DOHH2 (cell line): ENCODE measurements around the gene DGKB.

Experiments
- H3F3A ChIP-seq: fragments of 200-600 bp; sonication (generic), shearing (Covaris generic); 2 replicates; pipeline ENCODE4 v1.6.0; 2016; ENCODE audit warnings: antibody characterized with exemption, mild to moderate bottlenecking; ENCODE audit not compliant: control insufficient read depth, insufficient read depth
- H3K27ac ChIP-seq: fragments of 200-600 bp; sonication (generic); 2 replicates; pipeline ENCODE4 v1.5.1; 2014; ENCODE audit warnings: low read depth, mild to moderate bottlenecking, low read length, moderate library complexity
- H3K27me3 ChIP-seq: fragments of 200-600 bp; sonication (generic); 2 replicates; pipeline ENCODE4 v1.6.1; 2014; ENCODE audit warnings: mild to moderate bottlenecking, low read length, mixed read lengths; ENCODE audit not compliant: control insufficient read depth
- H3K36me3 ChIP-seq: fragments of 200-600 bp; sonication (generic); 2 replicates; pipeline ENCODE4 v1.6.1; 2014; ENCODE audit warnings: mild to moderate bottlenecking, low read length, moderate library complexity, mixed read lengths; ENCODE audit not compliant: control insufficient read depth
- H3K4me1 ChIP-seq: fragments of 200-600 bp; sonication (generic); 2 replicates; pipeline ENCODE4 v1.6.1; 2014; ENCODE audit warnings: mild to moderate bottlenecking, low read length, mixed read lengths; ENCODE audit not compliant: control insufficient read depth
- H3K4me2 ChIP-seq: fragments of 200-600 bp; sonication (generic); 2 replicates; pipeline ENCODE4 v1.6.0; 2014; ENCODE audit warnings: mild to moderate bottlenecking, low read length, moderate library complexity
- H3K4me3 ChIP-seq: fragments of 200-600 bp; sonication (generic); 2 replicates; pipeline ENCODE4 v1.5.1; 2014; ENCODE audit warnings: mild to moderate bottlenecking, low read length, mixed read lengths
- H3K79me2 ChIP-seq: fragments of 200-600 bp; sonication (generic); 2 replicates; pipeline ENCODE4 v1.6.1; 2014; ENCODE audit warnings: mild to moderate bottlenecking, low read length, mixed read lengths; ENCODE audit not compliant: control insufficient read depth
- H3K9me2 ChIP-seq: fragments of 200-600 bp; sonication (generic); replicated peaks from 2 replicates; pipeline ENCODE4 v1.6.1; 2014; ENCODE audit warnings: mild to moderate bottlenecking, low read length, mixed read lengths; ENCODE audit not compliant: control insufficient read depth
- H3K9me3 ChIP-seq: fragments of 200-600 bp; sonication (generic); 2 replicates; pipeline ENCODE4 v1.6.1; 2014; ENCODE audit warnings: antibody characterized with exemption, low read length, mixed read lengths; ENCODE audit not compliant: control insufficient read depth, insufficient read depth
- H4K20me1 ChIP-seq: fragments of 200-600 bp; sonication (generic); 2 replicates; pipeline ENCODE4 v1.6.0; 2014; ENCODE audit warnings: low read depth, mild to moderate bottlenecking, antibody characterized with exemption, low read length, moderate library complexity; ENCODE audit not compliant: control insufficient read depth, insufficient read depth
- CTCF ChIP-seq: fragments of 200-600 bp; sonication (generic); IDR thresholded peaks from one replicate; pipeline ENCODE4 v1.5.1; 2014; ENCODE audit warnings: antibody characterized with exemption, mild to moderate bottlenecking, low read depth, low read length; ENCODE audit not compliant: poor library complexity, severe bottlenecking
- EZH2phosphoT487 ChIP-seq: fragments of 200-600 bp; sonication (generic); IDR thresholded peaks from 2 replicates; pipeline ENCODE4 v1.6.1; 2017; ENCODE audit warnings: borderline replicate concordance, mild to moderate bottlenecking, antibody characterized with exemption, low read length, moderate library complexity, mixed read lengths

The DGKB gene

GRCh38 chr7:14871880-14872279 is 30.7 kb downstream of the DGKB start:
- H3K4me3 ChIP-seq: no peak overlapping the region
- H3K27me3 ChIP-seq: no peaks in the 10 kb centered on the region
- H3K4me2 ChIP-seq: no peak overlapping the region
- no peaks in the 10 kb centered on the region for H3K36me3 ChIP-seq
- no peaks in the 10 kb centered on the region for H3F3A ChIP-seq
- TF ChIP-seq CTCF: no peak
- no peak for TF ChIP-seq EZH2phosphoT487
- no peaks in the 10 kb centered on the region for H3K79me2 ChIP-seq
- H3K27ac ChIP-seq: no peak overlapping the region
- no peaks in the 10 kb centered on the region for H3K9me2 ChIP-seq
- no peaks in the 10 kb centered on the region for H3K4me1 ChIP-seq
- H3K9me3 ChIP-seq: no peaks in the 10 kb centered on the region
- no peaks in the 10 kb centered on the region for H4K20me1 ChIP-seq

GRCh38 chr7:14870394-14870793 is 32.2 kb downstream of the DGKB start:
- no peak for TF ChIP-seq CTCF
- TF ChIP-seq EZH2phosphoT487: no peak
- Histone ChIP-seq H3K27ac (no peak overlapping the region), H3K36me3 (no peaks in the 10 kb centered on the region), H3K4me2 (no peak overlapping the region), H3K9me3 (no peaks in the 10 kb centered on the region), H3K4me1 (no peaks in the 10 kb centered on the region), H3K79me2 (no peaks in the 10 kb centered on the region), H3K27me3 (no peaks in the 10 kb centered on the region), H3F3A (no peaks in the 10 kb centered on the region), H3K9me2 (no peaks in the 10 kb centered on the region), H3K4me3 (no peak overlapping the region), H4K20me1 (no peaks in the 10 kb centered on the region)

GRCh38 chr7:14868937-14869336 is 33.6 kb downstream of the DGKB start:
- TF ChIP-seq EZH2phosphoT487: no peak
- no peak for TF ChIP-seq CTCF
- H3K4me3 ChIP-seq: no peak overlapping the region
- H3F3A ChIP-seq: no peaks in the 10 kb centered on the region
- no peaks in the 10 kb centered on the region for H3K79me2 ChIP-seq
- H3K4me2 ChIP-seq: no peak overlapping the region
- no peaks in the 10 kb centered on the region for H3K9me3 ChIP-seq
- no peaks in the 10 kb centered on the region for H3K9me2 ChIP-seq
- no peak overlapping the region for H3K27ac ChIP-seq
- no peaks in the 10 kb centered on the region for H3K36me3 ChIP-seq
- no peaks in the 10 kb centered on the region for H3K4me1 ChIP-seq
- no peaks in the 10 kb centered on the region for H4K20me1 ChIP-seq
- H3K27me3 ChIP-seq: no peaks in the 10 kb centered on the region

- TF ChIP-seq EZH2phosphoT487: no peak
- no peak for TF ChIP-seq CTCF
- Histone ChIP-seq H3K4me2 (no peak overlapping the region), H3K4me3 (no peak overlapping the region), H3K79me2 (no peaks in the 10 kb centered on the region), H4K20me1 (no peaks in the 10 kb centered on the region), H3K9me2 (no peaks in the 10 kb centered on the region), H3K27ac (no peak overlapping the region), H3K9me3 (no peaks in the 10 kb centered on the region), H3K27me3 (no peaks in the 10 kb centered on the region), H3K4me1 (no peaks in the 10 kb centered on the region), H3F3A (no peaks in the 10 kb centered on the region), H3K36me3 (no peaks in the 10 kb centered on the region)
Observed at GRCh38 chr7:14861456-14861855, 41.1 kb downstream of the DGKB start.
